Naive B cell (primary cell): ENCODE results near the gene SNAP23. TPM values are rescaled to one million over a fixed set of nuclear protein-coding genes. Genes with fewer than 3 reads are reported as not detected.
"Not testable (repeated sequence)": the region's sequence is repeated elsewhere in the genome, so short reads cannot be mapped to it uniquely, and the experiment has no call there.

Experiments used
- ATAC-seq, 2 donors: fragments of 150-1000 bp; cut with Tn5 transposase; 2 replicates each; pipeline ENCODE4 v1.10.0; 2021; ENCODE audit warnings: low read depth in 2 of 2, mild to moderate bottlenecking in 2 of 2, moderate library complexity in 2 of 2
- DNase-seq: peaks from one replicate; pipeline ENCODE4 v3.0.0; 2022
- H3K27ac Mint-ChIP-seq, 6 donors: one replicate each; pipeline ENCODE4 v1.8.0; 2020 to 2022; ENCODE audit warnings: mild to moderate bottlenecking in 6 of 6, mixed read lengths in 6 of 6, moderate library complexity in 5 of 6, inconsistent platforms in 2 of 6
- H3K27me3 Mint-ChIP-seq, 3 donors: one replicate each; pipeline ENCODE4 v1.8.0; 2021 to 2022; ENCODE audit warnings: mixed read lengths in 3 of 3, mild to moderate bottlenecking in 1 of 3
- H3K36me3 Mint-ChIP-seq, 2 donors: one replicate each; pipeline ENCODE4 v1.8.0; 2020 to 2022; ENCODE audit warnings: mixed read lengths in 2 of 2, inconsistent platforms in 1 of 2, mild to moderate bottlenecking in 1 of 2
- H3K4me1 Mint-ChIP-seq, 3 donors: one replicate each; pipeline ENCODE4 v1.8.0; 2020 to 2022; ENCODE audit warnings: mixed read lengths in 3 of 3, inconsistent platforms in 1 of 3, mild to moderate bottlenecking in 1 of 3, moderate library complexity in 1 of 3
- H3K4me3 Mint-ChIP-seq, 8 donors: one replicate each; pipeline ENCODE4 v1.8.0; 2020 to 2022; ENCODE audit warnings: mild to moderate bottlenecking in 8 of 8, mixed read lengths in 8 of 8, moderate library complexity in 8 of 8, inconsistent platforms in 2 of 8
- H3K9me3 Mint-ChIP-seq, 7 donors: one replicate each; pipeline ENCODE4 v1.8.0; 2020 to 2022; ENCODE audit warnings: mixed read lengths in 7 of 7, mild to moderate bottlenecking in 5 of 7, inconsistent platforms in 2 of 7, moderate library complexity in 1 of 7
- polyA plus RNA-seq, 6 donors: library from polyadenylated mRNA; unstranded; fragments of 300-500 nt; fragmentation: Illumina TruSeq; gene quantifications; one replicate each; pipeline ENCODE4 v1.2.3, GENCODE V29; 2021; ENCODE audit warnings: low read depth in 6 of 6

Gene SNAP23
- polyA plus RNA-seq, 6 donors from 2014 or later: 156 to 209 (median 175) TPM

- no peak for DNase-seq
- peaks cover 36 to 55% (median 51%) of the 10 kb centered on the region in 3 donors for H3K4me1 Mint-ChIP-seq
- no peaks in the 10 kb centered on the region for H3K36me3 Mint-ChIP-seq
- peak overlapping the region; percentile 87 to 99 (median 95) for H3K4me3 Mint-ChIP-seq
- H3K27me3 Mint-ChIP-seq: no peaks in the 10 kb centered on the region
- no peak for ATAC-seq
- peak overlapping the region; percentile 32 to 96 (median 80) for H3K27ac Mint-ChIP-seq
- no peaks in the 10 kb centered on the region for H3K9me3 Mint-ChIP-seq
Measured at GRCh38 chr15:42549741-42550392, 54.4 kb downstream of the SNAP23 start.

- H3K27me3 Mint-ChIP-seq: no peaks in the 10 kb centered on the region
- H3K27ac Mint-ChIP-seq: peak overlapping the region in 3 of 6 donors; percentile 3 to 38 (median 36)
- no peaks in the 10 kb centered on the region for H3K9me3 Mint-ChIP-seq
- no peak for DNase-seq
- peak overlapping the region in 1 of 8 donors; percentile 66 for H3K4me3 Mint-ChIP-seq
- H3K4me1 Mint-ChIP-seq: peaks cover 23 to 36% (median 31%) of the 10 kb centered on the region in 3 donors
- no peaks in the 10 kb centered on the region for H3K36me3 Mint-ChIP-seq
- ATAC-seq: no peak
Measured at GRCh38 chr15:42553554-42553953, 58.1 kb downstream of the SNAP23 start.

- peaks cover 0 to 11% of the 10 kb centered on the region in 2 donors for H3K36me3 Mint-ChIP-seq
- H3K27me3 Mint-ChIP-seq, ATAC-seq, DNase-seq, H3K27ac Mint-ChIP-seq, H3K9me3 Mint-ChIP-seq, H3K4me3 Mint-ChIP-seq: not testable (repeated sequence)
- peaks cover 11 to 17% (median 15%) of the 10 kb centered on the region in 3 donors for H3K4me1 Mint-ChIP-seq
Measured at GRCh38 chr15:42556550-42557207, 61.2 kb downstream of the SNAP23 start.

GRCh38 chr15:42558739-42559138, 63.3 kb downstream of the SNAP23 start:
- peaks cover 7 to 11% (median 10%) of the 10 kb centered on the region in 3 donors for H3K4me1 Mint-ChIP-seq
- no peak overlapping the region for H3K4me3 Mint-ChIP-seq
- DNase-seq: no peak
- H3K36me3 Mint-ChIP-seq: peaks cover 0 to 11% of the 10 kb centered on the region in 2 donors
- H3K9me3 Mint-ChIP-seq: no peaks in the 10 kb centered on the region
- no peaks in the 10 kb centered on the region for H3K27me3 Mint-ChIP-seq
- H3K27ac Mint-ChIP-seq: no peak overlapping the region
- no peak for ATAC-seq

- DNase-seq: peak; percentile 97
- Mint-ChIP-seq H3K27me3 (no peaks in the 10 kb centered on the region), H3K4me1 (peaks cover 17 to 29% (median 26%) of the 10 kb centered on the region in 3 donors), H3K4me3 (peak within 1 kb of the TSS; percentile 88 to 97 (median 94)), H3K9me3 (no peaks in the 10 kb centered on the region), H3K36me3 (no peaks in the 10 kb centered on the region), H3K27ac (peak within 1 kb of the TSS; percentile 64 to 98 (median 91))
- peak; percentile 86 to 88 for ATAC-seq
Measured at GRCh38 chr15:42575188-42576039, 80.0 kb downstream of the SNAP23 start, which contains the start of gene STARD9. STARD9 (plus strand) TSS chr15:42575606; CDS start chr15:42575716, 110 bp downstream.

GRCh38 chr15:42576040-42576594, 80.7 kb downstream of the SNAP23 start:
- no peaks in the 10 kb centered on the region for H3K9me3 Mint-ChIP-seq
- ATAC-seq (no peak), DNase-seq (no peak)
- peaks cover 23 to 34% (median 33%) of the 10 kb centered on the region in 3 donors for H3K4me1 Mint-ChIP-seq
- H3K27me3 Mint-ChIP-seq: no peaks in the 10 kb centered on the region
- no peaks in the 10 kb centered on the region for H3K36me3 Mint-ChIP-seq
- peak overlapping the region in 5 of 6 donors; percentile 25 to 96 (median 73) for H3K27ac Mint-ChIP-seq
- H3K4me3 Mint-ChIP-seq: peak overlapping the region; percentile 88 to 97 (median 94)

- Mint-ChIP-seq H3K9me3 (no peaks in the 10 kb centered on the region), H3K4me1 (peaks cover 25 to 39% (median 35%) of the 10 kb centered on the region in 3 donors), H3K27ac (peak overlapping the region in 2 of 6 donors; percentile 84 to 93), H3K27me3 (no peaks in the 10 kb centered on the region), H3K36me3 (no peaks in the 10 kb centered on the region), H3K4me3 (peak overlapping the region; percentile 88 to 97 (median 94))
- no peak for DNase-seq
- ATAC-seq: no peak
Measured at GRCh38 chr15:42576776-42577175, 81.3 kb downstream of the SNAP23 start.

- Mint-ChIP-seq H3K4me3 (peak overlapping the region in 3 of 8 donors; percentile 32 to 89 (median 76)), H3K27me3 (no peaks in the 10 kb centered on the region), H3K4me1 (peaks cover 25 to 42% (median 35%) of the 10 kb centered on the region in 3 donors), H3K36me3 (no peaks in the 10 kb centered on the region), H3K9me3 (no peaks in the 10 kb centered on the region), H3K27ac (no peak overlapping the region)
- no peak for DNase-seq
- ATAC-seq: no peak
Measured at GRCh38 chr15:42577514-42578031, 82.1 kb downstream of the SNAP23 start.

GRCh38 chr15:42578984-42579537, 83.6 kb downstream of the SNAP23 start:
- Mint-ChIP-seq H3K4me1 (peaks cover 23 to 43% (median 42%) of the 10 kb centered on the region in 3 donors), H3K36me3 (no peaks in the 10 kb centered on the region), H3K27ac (no peak overlapping the region), H3K4me3 (peak overlapping the region in 2 of 8 donors; percentile 13 to 89), H3K27me3 (no peaks in the 10 kb centered on the region), H3K9me3 (no peaks in the 10 kb centered on the region)
- DNase-seq (no peak), ATAC-seq (no peak)

- DNase-seq: peak; percentile 70
- no peaks in the 10 kb centered on the region for H3K27me3 Mint-ChIP-seq
- H3K36me3 Mint-ChIP-seq: no peaks in the 10 kb centered on the region
- peak overlapping the region; percentile 87 to 98 (median 91) for H3K4me3 Mint-ChIP-seq
- peaks cover 17 to 37% (median 31%) of the 10 kb centered on the region in 3 donors for H3K4me1 Mint-ChIP-seq
- H3K9me3 Mint-ChIP-seq: no peaks in the 10 kb centered on the region
- H3K27ac Mint-ChIP-seq: peak overlapping the region in 5 of 6 donors; percentile 33 to 79 (median 72)
- peak; percentile 99 for ATAC-seq
Measured at GRCh38 chr15:42581272-42581730, 85.9 kb downstream of the SNAP23 start.
